OCI-LY3 (cell line): ENCODE results near the gene SPAG9.
"Not testable (repeated sequence)": the region's sequence is repeated elsewhere in the genome, so short reads cannot be mapped to it uniquely, and the experiment has no call there.

ENCODE experiments used
- H2AFZ ChIP-seq: fragments of 200-600, 300-600 bp; shearing (Covaris generic); 2 replicates; pipeline ENCODE4 v1.6.0; 2014; ENCODE audit warnings: antibody characterized with exemption, low read depth, low read length
- H3K27ac ChIP-seq: fragments of 200-600, 300-600 bp; sonication (generic); 2 replicates; pipeline ENCODE4 v1.5.1; 2014; ENCODE audit warnings: mild to moderate bottlenecking, low read length, moderate library complexity, mixed read lengths
- H3K27me3 ChIP-seq: fragments of 200-600, 300-600 bp; sonication (generic); 2 replicates; pipeline ENCODE4 v1.6.1; 2014; ENCODE audit warnings: low read depth, low read length, mixed read lengths
- H3K36me3 ChIP-seq: fragments of 200-600, 300-600 bp; sonication (generic); replicated peaks from 2 replicates; pipeline ENCODE3; 2014; ENCODE audit warnings: low read depth, low read length, mixed read lengths
- H3K4me1 ChIP-seq: fragments of 300-600, 200-600 bp; sonication (generic); 2 replicates; pipeline ENCODE4 v1.6.1; 2014; ENCODE audit warnings: low read length, mixed read lengths
- H3K4me2 ChIP-seq: fragments of 200-600, 300-600 bp; sonication (generic); 2 replicates; pipeline ENCODE4 v1.6.1; 2014; ENCODE audit warnings: low read length, mixed read lengths
- H3K4me3 ChIP-seq: fragments of 300-600, 200-600 bp; sonication (generic); 2 replicates; pipeline ENCODE4 v1.5.1; 2014; ENCODE audit warnings: antibody characterized with exemption, mild to moderate bottlenecking, low read length, moderate library complexity
- H3K79me2 ChIP-seq: fragments of 300-600, 200-600 bp; shearing (Covaris generic); 2 replicates; pipeline ENCODE4 v1.6.1; 2014; ENCODE audit warnings: mild to moderate bottlenecking, low read length, mixed read lengths
- H3K9ac ChIP-seq: fragments of 300-600, 200-600 bp; shearing (Covaris generic); 2 replicates; pipeline ENCODE4 v1.6.0; 2014; ENCODE audit warnings: mild to moderate bottlenecking, low read length, moderate library complexity
- H3K9me3 ChIP-seq: fragments of 200-600, 300-600 bp; shearing (Covaris generic); 2 replicates; pipeline ENCODE4 v1.6.1; 2014; ENCODE audit warnings: low read length, mixed read lengths; ENCODE audit not compliant: insufficient read depth
- H4K20me1 ChIP-seq: fragments of 200-600, 300-600 bp; sonication (generic); 2 replicates; pipeline ENCODE4 v1.6.1; 2016; ENCODE audit warnings: low read length, mixed read lengths; ENCODE audit not compliant: insufficient read depth
- EZH2phosphoT487 ChIP-seq: fragments of 200-600 bp; shearing (Covaris generic); IDR thresholded peaks from 2 replicates; pipeline ENCODE4 v1.6.1; 2018; ENCODE audit warnings: antibody characterized with exemption, mixed run types, low read depth
- TF ChIP-seq, protein P1 (sequence below): fragments of 200-600, 300-600 bp; sonication (generic); IDR thresholded peaks from 2 replicates; pipeline ENCODE4 v1.5.1; 2014; ENCODE audit warnings: antibody characterized with exemption, low read length, low read depth

SPAG9 gene

DNA sequence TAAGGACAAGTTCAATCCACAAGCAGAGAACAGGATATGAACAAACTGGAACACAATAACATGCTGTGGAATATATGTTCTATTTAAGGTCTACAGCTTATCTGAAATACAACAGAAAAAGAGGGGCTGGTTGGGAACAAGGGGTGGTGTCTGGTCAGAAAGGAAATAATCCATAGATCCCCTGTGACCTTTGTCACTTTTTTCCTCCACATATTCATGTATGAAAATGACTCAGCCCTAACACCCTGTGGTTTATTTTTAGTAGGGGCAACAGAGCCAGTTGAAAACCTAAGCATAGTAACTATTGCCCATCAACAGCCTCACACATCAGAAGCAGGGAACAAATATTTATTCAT lies 12.3 kb upstream of the SPAG9 start:
- Histone ChIP-seq H3K4me2 (no peak overlapping the region), H3K9ac (no peak overlapping the region), H2AFZ (no peak overlapping the region), H3K4me1 (peaks cover 6% of the 10 kb centered on the region; the same call in 1 of the 2 replicates), H3K27me3 (no peaks in the 10 kb centered on the region), H3K9me3 (no peaks in the 10 kb centered on the region), H3K79me2 (no peaks in the 10 kb centered on the region), H3K4me3 (no peak overlapping the region), H3K36me3 (no peaks in the 10 kb centered on the region), H4K20me1 (no peaks in the 10 kb centered on the region), H3K27ac (no peak overlapping the region)
- TF ChIP-seq, protein P1, sequence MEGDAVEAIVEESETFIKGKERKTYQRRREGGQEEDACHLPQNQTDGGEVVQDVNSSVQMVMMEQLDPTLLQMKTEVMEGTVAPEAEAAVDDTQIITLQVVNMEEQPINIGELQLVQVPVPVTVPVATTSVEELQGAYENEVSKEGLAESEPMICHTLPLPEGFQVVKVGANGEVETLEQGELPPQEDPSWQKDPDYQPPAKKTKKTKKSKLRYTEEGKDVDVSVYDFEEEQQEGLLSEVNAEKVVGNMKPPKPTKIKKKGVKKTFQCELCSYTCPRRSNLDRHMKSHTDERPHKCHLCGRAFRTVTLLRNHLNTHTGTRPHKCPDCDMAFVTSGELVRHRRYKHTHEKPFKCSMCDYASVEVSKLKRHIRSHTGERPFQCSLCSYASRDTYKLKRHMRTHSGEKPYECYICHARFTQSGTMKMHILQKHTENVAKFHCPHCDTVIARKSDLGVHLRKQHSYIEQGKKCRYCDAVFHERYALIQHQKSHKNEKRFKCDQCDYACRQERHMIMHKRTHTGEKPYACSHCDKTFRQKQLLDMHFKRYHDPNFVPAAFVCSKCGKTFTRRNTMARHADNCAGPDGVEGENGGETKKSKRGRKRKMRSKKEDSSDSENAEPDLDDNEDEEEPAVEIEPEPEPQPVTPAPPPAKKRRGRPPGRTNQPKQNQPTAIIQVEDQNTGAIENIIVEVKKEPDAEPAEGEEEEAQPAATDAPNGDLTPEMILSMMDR = no peak
- TF ChIP-seq EZH2phosphoT487 = no peak

DNA sequence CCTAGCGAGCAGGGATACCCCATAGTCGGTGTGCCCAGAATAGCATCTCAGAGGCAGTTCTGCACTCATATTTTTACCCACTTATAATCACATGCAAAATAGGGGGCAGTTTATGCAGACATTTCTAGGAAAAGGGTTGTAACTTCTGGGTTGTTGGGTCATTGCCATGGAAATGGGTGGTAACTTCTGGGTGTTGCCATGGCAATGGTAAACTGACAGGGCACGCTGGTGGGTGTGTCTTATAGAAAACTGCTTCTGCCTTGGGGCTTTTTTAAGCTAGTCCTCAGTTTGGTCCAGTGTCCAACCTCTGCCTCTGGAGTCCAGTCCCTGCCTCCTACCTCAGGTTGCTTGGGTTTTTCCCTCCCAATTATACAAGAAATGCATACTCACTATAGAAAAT lies 7.4 kb upstream of the SPAG9 start:
- Histone ChIP-seq H3K4me2 (no peak overlapping the region), H3K79me2 (no peaks in the 10 kb centered on the region), H3K9me3 (no peaks in the 10 kb centered on the region), H2AFZ (no peak overlapping the region), H3K9ac (no peak overlapping the region), H3K36me3 (no peaks in the 10 kb centered on the region), H3K4me3 (no peak overlapping the region), H3K27me3 (no peaks in the 10 kb centered on the region), H3K27ac (no peak overlapping the region), H4K20me1 (no peaks in the 10 kb centered on the region), H3K4me1 (peaks cover 4% of the 10 kb centered on the region; the same call in 1 of the 2 replicates)
- TF ChIP-seq, protein P1 = no peak
- no peak for TF ChIP-seq EZH2phosphoT487

DNA sequence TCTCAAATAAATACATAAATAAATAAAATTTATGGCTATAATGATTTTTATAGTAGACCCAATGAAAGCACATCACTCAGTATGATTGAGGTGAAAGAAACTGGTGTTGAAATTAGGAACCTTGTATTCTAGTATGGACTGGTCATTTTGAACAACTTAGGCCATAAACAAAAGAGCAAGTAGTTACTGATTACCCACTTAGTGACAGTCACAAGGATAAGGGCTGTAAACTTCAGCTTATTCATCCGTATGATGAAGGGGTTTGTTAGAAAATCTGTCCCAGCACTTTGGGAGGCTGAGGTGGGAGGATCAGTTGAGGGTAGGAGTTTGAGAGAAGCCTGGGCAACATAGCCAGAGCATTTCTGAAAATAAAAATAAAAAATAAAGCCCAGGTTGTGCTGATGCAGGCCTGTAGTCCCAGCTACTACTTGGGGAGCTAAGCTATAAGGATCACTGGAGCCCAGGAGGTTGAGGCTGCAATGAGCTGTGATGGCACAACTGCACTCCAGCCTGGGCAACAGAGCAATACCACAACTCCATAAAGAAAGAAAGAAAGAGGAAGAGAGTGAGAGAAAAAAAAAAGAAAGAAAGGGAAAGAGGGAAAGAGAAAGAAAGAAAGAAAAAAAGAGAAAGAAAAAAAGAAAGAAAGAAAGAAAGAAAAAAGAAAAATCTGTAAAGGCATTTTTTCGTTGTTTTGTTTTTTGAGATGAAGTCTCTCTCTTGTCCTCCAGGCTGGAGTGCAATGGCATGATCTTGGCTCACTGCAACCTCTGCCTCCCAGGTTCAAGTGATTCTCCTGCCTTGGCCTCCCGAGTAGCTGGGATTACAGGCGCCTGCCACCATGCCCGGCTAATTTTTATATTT lies 4.2 kb upstream of the SPAG9 start:
- Histone ChIP-seq H3K4me1 (peaks cover 9% of the 10 kb centered on the region; the same call in 1 of the 2 replicates), H3K4me3 (no peak overlapping the region), H3K9ac (no peak overlapping the region), H4K20me1 (peaks cover 1% of the 10 kb centered on the region; the same call in 1 of the 2 replicates), H3K9me3 (no peaks in the 10 kb centered on the region), H3K4me2 (no peak overlapping the region), H3K79me2 (peaks cover 7% of the 10 kb centered on the region), H2AFZ (no peak overlapping the region), H3K27me3 (no peaks in the 10 kb centered on the region), H3K36me3 (no peaks in the 10 kb centered on the region), H3K27ac (no peak overlapping the region)
- no peak for TF ChIP-seq EZH2phosphoT487
- TF ChIP-seq, protein P1 = no peak

DNA sequence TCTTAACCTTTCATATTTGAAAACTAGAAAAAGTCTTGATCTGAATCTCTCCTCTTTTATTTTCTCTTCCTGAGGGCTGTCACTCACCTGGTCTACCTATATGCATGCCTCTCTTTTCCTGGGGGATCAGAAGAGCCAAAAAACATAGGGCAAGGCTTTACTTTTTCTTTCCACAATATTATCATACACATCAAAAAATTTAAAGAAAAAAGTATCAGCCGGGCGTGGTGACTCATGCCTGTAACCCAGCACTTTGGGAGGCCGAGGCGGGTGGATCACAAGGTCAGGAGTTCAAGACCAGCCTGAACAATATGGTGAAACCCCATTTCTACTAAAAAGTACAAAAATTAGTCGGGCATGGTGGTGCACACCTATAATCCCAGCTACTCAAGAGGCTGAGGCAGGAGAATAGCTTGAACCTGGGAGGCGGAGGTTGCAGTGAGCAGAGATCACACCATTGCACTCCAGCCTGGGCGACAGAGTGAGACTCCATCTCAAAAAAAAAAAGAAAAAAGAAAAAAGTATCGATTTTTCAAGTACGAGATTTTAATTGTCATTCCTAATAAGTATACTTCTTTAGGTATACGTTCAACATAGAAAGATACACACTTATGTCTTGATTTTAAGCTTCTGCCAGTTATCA lies 1.9 kb upstream of the SPAG9 start:
- not testable (repeated sequence) for H3K9ac ChIP-seq, H3K27me3 ChIP-seq, H3K27ac ChIP-seq, H3K4me3 ChIP-seq, H3K4me2 ChIP-seq, H3K36me3 ChIP-seq, H3K9me3 ChIP-seq
- Histone ChIP-seq H4K20me1 (peaks cover 18% of the 10 kb centered on the region), H3K79me2 (peaks cover 29% of the 10 kb centered on the region), H2AFZ (peak overlapping the region; percentile 87; the same call in 1 of the 2 replicates), H3K4me1 (peaks cover 24% of the 10 kb centered on the region)
